HG03558 (cell line): ENCODE measurements around the gene CTDP1.

Experiments
- ATAC-seq: cut with Tn5 transposase; IDR thresholded peaks from one replicate; pipeline ENCODE4 v1.9.1; 2021; ENCODE audit warnings: moderate number of reproducible peaks; ENCODE audit not compliant: unreplicated experiment; ENCODE audit errors: extremely low read depth

The CTDP1 gene

DNA sequence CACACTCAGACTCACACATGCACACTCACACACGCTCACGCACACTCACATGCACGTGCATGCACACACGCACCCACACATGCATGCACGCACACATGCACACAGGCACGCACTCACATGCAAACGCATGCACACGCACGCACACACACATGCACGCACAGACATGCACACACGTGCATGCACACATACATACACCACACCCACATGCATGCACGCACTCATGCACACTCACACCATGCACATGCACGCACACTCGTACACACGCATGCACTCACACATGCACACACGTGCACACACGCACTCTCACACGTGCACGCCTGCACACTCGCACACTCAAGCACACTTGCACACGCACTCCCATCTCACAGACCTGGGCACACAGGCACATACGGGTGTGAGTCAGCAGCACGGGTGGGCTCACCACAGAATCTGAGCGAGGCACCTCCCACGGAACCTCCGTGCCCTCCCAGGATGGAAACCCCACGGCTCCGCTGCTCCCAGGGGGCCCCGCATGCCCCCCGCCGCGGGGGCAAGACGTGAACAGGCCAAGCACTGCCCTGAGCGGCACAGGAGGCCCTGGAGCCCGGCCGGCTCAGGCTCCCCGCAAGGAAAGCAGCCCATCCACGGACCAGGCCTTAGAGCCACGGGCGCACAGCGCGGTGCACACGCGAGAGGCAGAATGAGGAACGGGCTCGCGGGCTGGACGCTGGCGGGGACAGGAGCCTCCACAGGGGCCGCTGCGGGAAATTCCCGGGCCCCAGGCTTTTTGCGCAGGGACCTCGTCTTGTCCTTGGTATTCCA, 109.7 kb downstream of the CTDP1 start:
- no peak for ATAC-seq

DNA sequence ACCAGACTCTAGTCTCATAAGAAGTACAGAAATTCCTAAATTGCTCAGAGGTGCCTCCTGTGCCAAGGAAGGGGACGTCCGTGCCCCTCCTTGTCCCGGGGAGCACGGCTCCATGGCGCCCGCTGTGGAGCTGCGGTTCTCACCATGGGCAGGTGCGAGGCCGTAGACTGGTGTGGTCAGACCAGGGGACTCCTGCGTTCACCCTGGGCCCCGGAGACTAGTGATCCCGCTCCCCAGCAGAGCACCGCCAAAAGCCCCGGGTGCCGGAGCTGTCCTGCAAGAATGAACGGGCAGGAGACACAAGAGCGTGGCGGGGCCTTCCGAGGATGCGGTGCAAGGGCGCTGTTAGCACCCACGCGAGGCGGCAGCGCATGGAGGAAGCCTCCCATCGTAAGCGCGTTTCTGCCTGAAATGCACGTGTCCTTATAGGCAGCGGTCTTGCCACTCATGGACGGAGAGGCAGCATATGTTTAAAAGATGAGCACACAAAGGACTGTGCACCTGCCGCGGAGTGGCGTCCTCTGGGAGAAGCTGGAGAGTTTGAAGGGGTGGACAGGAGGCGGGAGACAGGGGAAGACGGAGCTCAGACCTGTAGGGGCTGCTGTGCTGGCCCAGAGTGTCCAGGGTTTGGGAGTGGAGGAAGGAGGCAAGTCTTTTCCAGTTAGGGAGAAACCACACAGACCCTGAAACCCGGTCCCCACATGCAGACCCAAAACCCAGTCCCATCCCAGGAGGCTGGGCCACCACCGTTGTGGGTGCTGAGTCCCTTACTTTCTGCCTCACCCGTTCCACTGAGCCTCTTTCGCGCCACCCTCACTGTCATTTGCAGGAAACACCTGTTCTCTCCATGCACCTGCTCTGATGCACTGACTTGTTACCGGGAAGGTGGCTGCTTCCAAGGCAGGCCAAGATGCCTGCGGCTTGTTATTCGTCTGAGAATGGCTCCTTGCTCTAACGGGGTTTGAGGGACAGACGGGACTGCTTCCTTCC, 110.6 kb downstream of the CTDP1 start:
- ATAC-seq, result no peak

DNA sequence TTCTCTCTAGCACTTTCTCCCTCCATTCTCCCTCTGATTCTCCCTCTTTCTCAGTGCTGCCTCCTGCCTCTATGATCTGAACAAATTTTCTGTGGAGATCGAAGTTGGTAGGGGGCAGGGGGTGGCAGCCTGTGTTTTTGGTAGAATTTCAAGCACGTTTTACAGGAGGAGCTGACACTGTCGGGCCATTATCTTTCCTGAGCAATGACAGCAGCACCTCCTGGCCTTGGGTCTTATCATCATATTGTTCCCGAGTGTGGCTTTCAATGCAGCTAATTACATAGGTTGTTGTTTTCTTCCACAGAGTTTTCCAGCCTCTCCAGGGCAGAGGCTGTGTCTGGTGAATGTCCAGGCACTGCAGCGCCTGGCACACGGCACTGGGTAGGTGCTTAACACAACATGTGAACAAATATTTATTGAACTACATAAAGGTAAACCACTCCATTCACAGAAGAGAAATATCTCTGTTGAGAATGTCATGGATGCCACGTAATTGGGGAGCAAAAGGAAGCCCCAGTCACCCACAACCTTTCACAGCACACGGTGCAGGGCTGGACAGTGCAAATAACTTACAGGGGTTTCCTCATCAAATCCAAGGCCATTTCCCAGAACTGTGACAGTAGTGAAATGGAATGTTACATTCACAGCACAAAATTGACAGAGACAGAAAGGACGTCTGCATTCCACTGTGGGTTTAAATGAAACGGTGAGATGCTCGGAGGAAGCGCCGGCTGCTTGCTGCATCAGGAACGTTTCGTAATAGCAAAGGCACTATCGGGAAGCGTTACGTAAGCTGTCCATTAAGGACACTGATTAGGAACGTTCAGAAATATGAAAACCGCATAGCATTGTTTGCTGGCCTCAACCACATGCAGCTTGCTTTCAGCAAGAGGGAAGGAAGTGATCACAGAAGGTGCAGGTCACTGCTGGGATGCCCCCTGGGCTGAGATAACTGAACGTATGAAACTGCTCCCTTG, 111.7 kb downstream of the CTDP1 start:
- ATAC-seq, result no peak

DNA sequence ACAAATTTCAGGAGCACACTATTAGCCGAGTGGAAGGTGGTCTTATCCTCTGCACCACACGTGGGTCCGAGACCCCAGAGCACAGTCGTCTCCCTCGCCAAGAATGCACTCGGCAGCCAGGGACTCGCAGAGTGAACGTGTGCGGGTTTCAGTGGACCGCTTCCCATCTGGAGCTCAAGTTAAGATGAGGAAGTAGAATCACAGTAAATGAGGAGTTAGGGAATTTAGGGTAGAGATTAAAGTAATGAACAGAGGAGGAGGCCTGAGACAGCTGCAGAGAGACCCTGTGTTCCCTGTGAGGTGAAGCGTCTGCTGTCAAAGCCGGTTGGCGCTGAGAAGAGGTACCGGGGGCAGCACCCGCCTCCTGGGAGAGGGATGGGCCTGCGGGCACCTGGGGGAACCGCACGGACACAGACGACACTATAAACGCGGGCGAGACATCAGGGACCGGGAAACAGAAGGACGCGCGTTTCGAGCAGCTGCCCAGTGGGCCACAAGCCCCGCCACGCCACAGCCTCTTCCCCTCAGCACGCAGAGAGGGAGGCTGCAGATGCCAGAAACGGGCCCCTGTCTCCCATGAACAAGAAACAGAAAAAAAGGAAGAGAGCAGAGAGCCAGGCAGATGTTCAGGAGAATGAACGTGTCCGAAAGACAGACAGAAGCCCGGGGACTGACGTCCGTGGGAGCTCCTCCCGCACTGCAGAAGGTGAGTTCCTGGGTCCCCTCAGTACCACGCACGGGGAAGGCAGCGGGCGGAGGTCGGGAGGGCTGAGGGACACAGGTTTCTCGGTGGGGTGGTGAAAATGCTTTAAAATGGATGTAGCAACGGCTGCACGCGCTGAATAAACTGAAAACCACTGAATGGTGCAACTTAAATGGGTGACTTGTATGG, 112.7 kb downstream of the CTDP1 start:
- ATAC-seq, result no peak

DNA sequence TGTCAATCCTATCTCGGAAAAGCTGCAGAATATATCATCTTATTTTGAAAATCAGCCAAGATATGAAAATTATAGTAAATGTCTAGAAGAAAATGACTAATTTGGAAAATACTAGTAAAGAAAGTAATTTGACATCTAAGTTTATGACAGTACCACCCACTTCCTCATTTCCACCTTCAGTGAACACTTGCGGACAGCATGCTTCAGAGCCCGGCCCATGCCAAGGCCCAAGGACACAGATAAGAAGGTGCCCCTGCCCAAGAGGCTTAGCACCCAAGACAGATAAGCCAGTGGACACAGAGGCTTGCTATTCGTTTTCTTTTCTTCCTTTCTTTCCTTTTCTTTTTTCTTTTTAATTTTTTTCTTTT, 113.4 kb downstream of the CTDP1 start:
- ATAC-seq, result no peak

DNA sequence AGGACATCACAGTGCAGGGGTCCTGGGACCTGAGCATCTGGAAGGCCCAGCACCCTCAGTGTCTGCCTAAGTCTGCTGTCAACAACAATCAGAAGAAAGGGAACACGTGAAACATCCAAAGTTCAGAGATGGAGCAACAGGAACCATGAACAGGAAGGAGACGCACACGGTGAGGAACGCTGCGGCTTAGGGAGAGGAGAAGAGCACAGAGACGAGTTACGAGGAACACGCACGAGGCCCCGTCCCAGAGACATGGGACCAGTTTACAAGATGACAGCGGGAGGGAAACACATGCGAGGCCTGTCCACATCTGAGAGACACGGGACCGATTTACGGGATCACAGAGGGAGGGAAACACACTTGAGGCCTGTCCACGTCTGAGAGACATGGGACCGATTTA, 115.2 kb downstream of the CTDP1 start:
- ATAC-seq, result no peak

DNA sequence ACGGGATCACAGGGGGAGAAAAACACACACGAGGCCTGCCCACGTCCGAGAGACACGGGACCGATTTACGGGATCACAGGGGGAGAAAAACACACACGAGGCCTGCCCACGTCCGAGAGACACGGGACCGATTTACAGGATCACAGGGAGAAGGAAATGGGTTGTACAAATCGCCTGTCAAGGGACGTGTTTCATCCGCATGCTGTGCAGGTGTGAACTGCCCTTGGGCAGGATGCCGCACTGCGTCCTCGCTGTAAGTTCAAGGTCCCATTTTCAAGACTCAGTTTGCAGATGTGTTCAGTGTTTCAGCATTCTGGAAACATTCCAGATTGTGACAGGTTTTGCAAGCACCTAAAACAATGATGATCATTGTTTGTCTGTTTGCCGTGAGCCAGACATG, 115.8 kb downstream of the CTDP1 start:
- ATAC-seq, result no peak

DNA sequence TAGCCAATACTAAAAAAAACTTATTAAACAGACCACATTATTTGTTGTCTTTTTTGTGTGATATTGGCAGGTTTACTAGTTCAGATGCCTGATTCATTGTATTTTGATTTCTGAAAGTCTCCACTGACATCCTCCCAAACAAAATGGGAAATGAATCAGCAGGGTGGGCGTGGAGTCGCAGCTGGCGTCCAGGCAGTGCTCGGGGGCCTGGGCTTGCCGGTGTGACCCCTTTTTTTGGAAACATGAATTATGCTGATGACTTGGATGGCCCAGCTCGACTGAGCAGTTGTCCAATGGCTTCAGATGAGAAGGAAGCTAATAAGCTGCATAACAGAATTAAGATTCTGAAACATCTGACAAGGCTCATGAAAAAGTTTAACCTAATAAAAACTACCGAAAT, 116.4 kb downstream of the CTDP1 start:
- no peak for ATAC-seq

DNA sequence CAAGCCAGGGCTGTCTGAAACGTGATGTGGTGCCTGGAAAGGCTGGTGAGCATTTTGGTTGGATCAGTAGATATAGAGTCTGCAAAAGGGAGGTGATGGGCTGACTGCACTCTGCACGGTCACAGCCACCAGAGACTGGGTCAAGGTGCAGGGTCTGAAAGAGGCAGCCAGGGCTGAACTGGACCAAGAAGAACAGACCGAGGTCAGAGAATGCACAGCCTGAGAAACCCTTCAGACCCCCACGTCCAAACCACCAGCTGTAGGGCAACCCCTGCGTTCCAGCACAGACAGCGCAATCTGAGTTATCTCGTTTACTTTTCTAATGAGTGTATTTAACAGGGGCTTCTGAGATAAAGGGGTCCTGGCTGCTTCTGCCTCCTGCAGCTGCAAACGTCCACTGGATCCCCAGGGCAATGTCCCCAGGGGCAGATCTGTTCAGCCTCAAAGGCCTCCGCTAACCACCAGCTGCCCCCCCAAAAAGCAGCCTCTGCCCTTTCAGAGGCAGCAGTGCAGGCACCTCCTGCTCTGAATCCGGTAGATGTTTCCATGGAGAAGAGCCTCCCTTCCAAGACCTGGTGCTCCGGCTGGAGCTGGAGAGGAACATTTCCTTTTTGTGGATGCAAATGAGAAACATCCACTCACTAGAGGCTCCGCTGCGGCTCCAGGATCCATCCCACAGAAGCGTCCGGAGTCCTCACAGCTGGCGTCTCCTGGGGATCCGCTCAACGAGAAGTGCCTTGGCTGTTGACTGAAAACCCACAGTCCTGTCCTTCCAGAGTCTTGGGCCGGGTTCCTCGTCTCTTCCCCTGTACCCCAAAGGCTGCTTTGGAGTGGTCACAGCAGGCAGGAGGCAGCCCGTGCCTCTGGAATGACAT, 117.2 kb downstream of the CTDP1 start:
- ATAC-seq, result no peak

DNA sequence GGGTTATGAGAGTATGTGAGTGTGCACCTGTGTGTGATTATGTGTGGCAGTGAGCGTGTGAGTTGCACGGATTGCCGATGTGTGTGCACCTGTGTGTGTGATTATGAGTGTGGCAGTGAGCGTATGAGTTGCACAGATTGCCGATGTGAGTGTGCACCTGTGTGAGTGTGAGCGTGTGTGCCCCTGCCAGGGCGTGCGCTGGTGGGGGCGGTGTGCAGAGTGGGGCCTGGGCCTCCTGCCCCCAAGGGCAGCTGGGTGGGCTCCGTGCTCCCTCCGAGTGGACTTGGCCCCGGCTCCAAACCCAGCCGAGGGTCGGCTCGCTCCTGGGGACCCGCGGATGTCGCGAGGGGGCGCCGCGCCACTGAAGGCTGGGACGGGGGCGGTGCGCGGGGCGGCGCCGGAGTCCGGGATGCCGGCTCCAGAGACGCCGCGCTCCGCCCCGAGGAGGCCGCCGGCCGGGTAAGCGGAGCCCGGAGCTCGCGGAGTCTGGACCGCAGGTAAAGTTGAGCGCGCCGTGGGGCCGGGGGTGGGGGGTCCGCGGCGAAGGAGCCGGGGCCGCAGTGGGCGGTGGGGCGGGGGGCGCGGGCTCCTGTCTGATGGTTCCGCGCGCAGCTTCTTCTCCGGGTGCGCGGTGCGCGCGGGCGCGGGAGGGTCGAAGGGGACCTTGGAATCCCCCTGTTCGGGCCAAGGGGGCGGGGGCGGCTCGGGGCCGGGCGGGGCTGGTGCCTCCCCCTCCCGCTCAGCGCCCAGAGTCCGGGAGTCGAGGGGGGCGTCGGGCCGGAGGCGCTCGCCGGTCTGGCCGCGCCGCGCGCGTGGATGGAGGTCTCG, 118.1 kb downstream of the CTDP1 start, which contains the start of gene KCNG2:
TSS of gene KCNG2 (plus strand) at position 421 of the 828 bp plus-strand sequence. CDS start 65,730 bp downstream, outside the sequence.
- ATAC-seq, result no peak

DNA sequence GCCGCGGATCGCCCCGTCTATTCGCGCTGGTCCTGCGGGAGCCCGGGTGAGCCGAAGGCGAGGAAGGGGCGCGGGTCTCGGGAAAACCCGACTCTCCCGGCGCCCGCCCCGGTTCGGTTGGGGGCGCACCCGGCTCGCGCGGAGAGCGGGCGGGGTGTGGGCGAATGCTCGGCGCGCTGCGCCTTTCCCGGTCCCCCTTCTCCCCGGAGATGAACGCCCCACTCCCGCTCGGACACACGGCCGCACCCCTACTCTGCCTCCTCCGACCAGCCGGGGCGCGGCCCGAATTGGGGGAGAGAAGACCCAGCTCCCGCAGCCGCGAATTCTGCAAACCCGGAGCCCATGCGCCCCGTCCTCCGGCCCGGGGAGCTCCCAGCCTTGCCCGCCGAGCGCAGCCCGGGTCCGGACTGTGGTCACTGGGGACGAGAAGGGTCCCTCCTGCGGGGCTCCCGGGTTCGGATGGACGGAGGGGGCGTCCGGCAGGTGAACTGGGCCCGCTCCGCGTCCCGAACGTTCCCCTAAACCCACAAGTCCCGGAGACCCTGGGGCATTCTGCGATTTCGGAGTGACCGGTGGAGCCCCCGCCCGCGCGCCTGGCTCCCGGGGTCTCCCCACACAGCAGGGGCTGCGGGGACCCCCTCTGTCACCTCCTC, 118.9 kb downstream of the CTDP1 start:
- no peak for ATAC-seq

DNA sequence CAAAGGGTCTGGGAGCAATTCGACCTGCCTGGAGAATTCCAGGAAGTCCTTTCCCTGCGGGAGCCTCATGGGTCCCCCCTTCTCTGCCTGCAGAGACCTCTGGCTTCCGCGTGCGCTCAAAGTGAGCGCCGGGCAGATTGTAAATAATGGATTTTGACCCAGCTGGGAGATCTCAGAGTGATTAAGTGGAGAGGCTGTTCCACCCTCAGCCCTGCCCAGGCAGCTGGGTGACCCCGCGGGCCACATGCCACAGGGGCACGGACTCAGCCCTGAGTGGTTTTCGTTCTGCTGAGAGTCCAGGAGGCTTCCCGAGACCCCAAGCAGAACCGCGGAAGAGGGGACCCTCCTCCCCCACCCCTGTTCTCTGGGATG, 119.4 kb downstream of the CTDP1 start:
- no peak for ATAC-seq

DNA sequence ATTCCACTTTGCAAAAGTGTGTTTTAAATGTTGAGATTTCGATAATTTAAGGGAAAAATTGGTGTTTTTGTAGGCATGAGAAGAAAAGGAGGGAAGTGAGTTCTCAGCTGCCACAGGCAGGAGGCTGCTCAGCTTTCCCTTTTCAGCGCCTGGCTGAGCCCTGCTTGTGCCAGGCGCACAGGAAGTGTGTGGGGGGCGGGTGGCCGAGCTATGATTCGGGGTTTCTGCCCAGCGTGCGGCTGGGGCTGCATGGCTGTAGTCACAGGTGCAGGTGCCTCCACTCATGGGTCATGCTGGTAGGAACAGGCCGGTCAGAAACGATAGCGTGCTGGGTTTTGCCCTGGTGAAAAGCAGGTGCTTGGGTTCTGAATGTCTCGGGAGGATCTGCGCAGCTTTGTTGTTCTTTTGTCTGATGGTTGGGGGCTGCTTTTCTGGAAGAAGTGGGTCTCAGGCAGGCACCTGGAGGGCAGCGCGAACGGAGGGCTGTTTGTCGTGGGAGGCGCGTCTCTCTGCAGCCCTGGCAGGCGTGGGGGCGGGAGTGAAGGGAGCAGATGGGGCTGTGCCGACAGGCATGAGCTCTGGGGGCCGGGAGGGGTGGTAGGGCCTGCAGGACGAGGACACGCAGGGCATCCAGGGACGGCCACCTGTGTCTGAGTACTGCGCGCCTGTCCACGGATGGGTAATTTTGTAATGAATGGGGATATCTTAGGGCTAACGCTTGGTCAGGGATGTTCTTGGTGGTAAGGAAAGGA, 120.2 kb downstream of the CTDP1 start:
- ATAC-seq, result no peak

DNA sequence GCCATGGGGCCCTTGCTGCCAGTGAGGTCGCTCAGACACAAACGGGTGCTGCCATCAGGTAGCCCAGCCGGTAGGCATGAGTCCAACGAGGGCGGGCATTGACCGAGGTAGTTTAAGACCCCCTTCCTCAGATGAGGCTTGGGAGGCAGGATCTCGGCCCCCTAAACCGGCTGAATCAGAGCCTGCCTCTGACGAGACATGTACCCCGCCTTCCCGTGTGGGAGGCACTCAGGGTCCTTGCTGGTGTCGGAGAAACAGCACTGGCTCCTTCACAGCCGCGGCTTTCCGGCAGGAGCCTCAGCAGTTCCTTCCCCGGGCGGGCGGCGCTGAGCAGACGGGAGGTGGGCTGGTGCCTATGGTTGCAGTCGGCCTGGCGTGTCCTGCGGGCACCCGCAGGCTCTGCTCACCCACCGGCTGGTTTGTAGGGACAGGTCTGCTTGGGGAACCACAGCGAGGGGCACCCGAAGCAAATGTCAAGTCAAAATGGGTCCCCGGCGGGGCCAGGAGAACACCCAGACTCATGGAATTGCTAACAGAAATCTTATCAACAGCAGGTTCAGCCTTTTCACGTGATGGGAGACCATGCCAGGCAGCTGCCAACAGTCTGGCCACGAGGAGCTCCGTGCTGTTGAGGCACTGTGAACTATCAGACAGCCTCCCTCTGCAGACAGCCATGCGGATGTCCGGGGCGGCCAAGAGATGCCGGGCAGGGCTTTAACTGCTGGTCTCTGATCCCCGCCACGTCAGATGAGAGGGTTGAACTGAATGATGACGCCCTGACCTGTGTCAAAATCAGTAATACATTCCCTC, 121.0 kb downstream of the CTDP1 start:
- ATAC-seq, result no peak

DNA sequence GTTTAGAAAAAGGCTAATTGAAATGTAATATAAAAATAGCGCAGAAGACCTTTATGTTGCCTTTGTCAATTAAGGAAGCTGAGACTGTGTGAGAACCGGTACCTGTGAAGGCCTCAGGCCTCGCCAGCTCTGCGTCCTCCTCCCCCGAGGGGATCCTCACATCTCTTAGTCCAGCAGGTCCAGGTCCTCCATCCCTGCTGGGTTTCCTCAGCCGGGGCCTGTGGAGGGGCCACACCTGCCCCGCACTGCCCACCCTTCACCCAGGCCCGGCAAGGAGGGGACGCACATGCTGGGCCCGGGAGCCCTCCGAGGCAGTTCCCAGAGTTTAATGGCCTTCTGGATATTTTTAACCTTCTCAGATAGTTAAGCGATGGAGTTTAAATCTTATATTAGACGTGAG, 121.6 kb downstream of the CTDP1 start:
- ATAC-seq, result no peak
